Body of pancreas (tissue), 4 donors: ENCODE data around the gene TMEM203. TPM values are rescaled to one million over a fixed set of nuclear protein-coding genes. Genes with fewer than 3 reads are reported as not detected.

Experiments
- ATAC-seq: fragments of 150-250 bp; one replicate; pipeline ENCODE4 v1.9.1; 2016
- DNase-seq, 4 donors: peaks; one replicate each; pipeline ENCODE4 v3.0.0-alpha.2; 2019
- H3K27ac ChIP-seq, 4 donors: fragments of 200-600 bp; sonication (generic); 1 replicate in 3 of 4; 2 replicates in 1 of 4; pipeline versions ENCODE4 v1.5.1 to v1.6.1; 2016 to 2019; ENCODE audit warnings: mild to moderate bottlenecking in 1 of 4, mixed read lengths in 1 of 4, moderate library complexity in 1 of 4
- H3K27me3 ChIP-seq, 2 donors: fragments of 200-600 bp; sonication (generic); one replicate each; pipeline ENCODE4 v1.6.0; 2016; ENCODE audit warnings: mild to moderate bottlenecking in 1 of 2
- H3K36me3 ChIP-seq, 2 donors: fragments of 200-600 bp; sonication (generic); replicated peaks in 1 of 2; 2 replicates each; pipeline ENCODE4 v1.5.1; 2016; ENCODE audit warnings: low read depth in 2 of 2; ENCODE audit not compliant: insufficient read depth in 1 of 2
- H3K4me1 ChIP-seq: fragments of 200-600 bp; sonication (generic); one replicate; pipeline ENCODE4 v1.6.0; 2016
- H3K4me3 ChIP-seq, 2 donors: fragments of 200-600 bp; sonication (generic); 1 replicate in 1 of 2; 2 replicates in 1 of 2; pipeline ENCODE4 v1.5.1; 2016 to 2019
- H3K9me3 ChIP-seq, 3 donors: fragments of 200-600 bp; sonication (generic); 1 replicate in 2 of 3; 2 replicates in 1 of 3; pipeline ENCODE4 v1.5.1; 2016
- CTCF ChIP-seq, 7 experiments: fragments of 450-650 bp in 4 of 7; fragments of 200-600 bp in 3 of 7; sonication (generic) in 3 of 7; IDR thresholded peaks; one replicate each; pipeline ENCODE4 v1.5.1; 2016 to 2019; ENCODE audit warnings: antibody characterized with exemption in 7 of 7
- POLR2A ChIP-seq, 3 donors: fragments of 450-650 bp; IDR thresholded peaks; one replicate each; pipeline ENCODE4 v1.6.1; 2016; ENCODE audit warnings: antibody characterized with exemption in 3 of 3, mild to moderate bottlenecking in 2 of 3
- WGBS, 2 donors: methylation state at CpG; one replicate each; pipeline ENCODE4 v1.1.5; 2017; 5-methylcytosine and 5-hydroxymethylcytosine counted together
- intact Hi-C: fragments of 100-400 bp; cut with DNase I; formaldehyde crosslinking; loops from one replicate; pipeline ENCODE4 v1.15.1; 2023
- total RNA-seq, 2 donors: library from RNA; depleted of rRNA; stranded (reverse); fragments of >200 nt; gene quantifications; one replicate each; pipeline ENCODE4 v1.1.0, GENCODE V29; 2016

The TMEM203 gene
- total RNA-seq, 2 donors from 2014 or later = 11.9 to 18.1 TPM

- intact Hi-C loops = no loop called here
- no peak for ATAC-seq
- 59% methylated on average over 9 to 15 of the region's 15 CpGs for WGBS, 2 donors
- no peaks in the 10 kb centered on the region for H3K9me3 ChIP-seq
- H3K27ac ChIP-seq = no peak overlapping the region
- TF ChIP-seq CTCF (IDR thresholded peaks at IDR 0.05) = no peak
- no peaks in the 10 kb centered on the region for H3K27me3 ChIP-seq
- peak overlapping the region; percentile 79 to 90 for H3K4me3 ChIP-seq
- peaks cover 8 to 17% of the 10 kb centered on the region in 2 donors for H3K36me3 ChIP-seq
- peaks cover 61% of the 10 kb centered on the region for H3K4me1 ChIP-seq
- no peak for DNase-seq
Measured at GRCh38 chr9:137187386-137187785, 18.1 kb downstream of the TMEM203 start.

DNA sequence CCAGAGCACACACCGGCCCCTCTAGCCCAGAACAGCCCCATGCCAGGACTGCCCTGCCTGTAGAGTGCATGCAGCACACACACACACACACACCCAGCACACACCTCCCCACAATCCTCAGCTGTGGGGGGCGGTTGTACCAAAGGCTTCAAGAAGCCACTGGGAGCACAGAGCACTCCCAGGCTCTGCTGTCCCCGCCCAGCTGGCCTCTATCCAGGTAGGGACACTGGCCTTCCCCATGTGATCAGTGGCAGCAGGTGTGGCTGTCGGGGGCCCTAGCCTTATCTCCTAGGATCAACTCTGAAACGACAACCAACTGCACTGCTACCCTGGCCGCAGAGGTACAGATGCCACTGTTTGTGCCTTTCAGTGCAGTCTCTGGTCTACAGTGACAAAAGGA, 19.1 kb downstream of the TMEM203 start:
- no peak overlapping the region for H3K4me3 ChIP-seq
- WGBS, 2 donors = 43% methylated on average over 6 of the region's 6 CpGs; no CpG with 5 or more reads in 1 of the 2 donors
- no peak for TF ChIP-seq POLR2A (IDR thresholded peaks at IDR 0.05)
- DNase-seq = no peak
- peaks cover 51% of the 10 kb centered on the region for H3K4me1 ChIP-seq
- H3K9me3 ChIP-seq = no peaks in the 10 kb centered on the region
- intact Hi-C loops = no loop called here
- no peak for ATAC-seq
- H3K36me3 ChIP-seq = peaks cover 8 to 20% of the 10 kb centered on the region in 2 donors
- H3K27me3 ChIP-seq = no peaks in the 10 kb centered on the region
- no peak overlapping the region for H3K27ac ChIP-seq

GRCh38 chr9:137185921-137186320, 19.5 kb downstream of the TMEM203 start:
- DNase-seq = no peak
- TF ChIP-seq CTCF (IDR thresholded peaks at IDR 0.05) (no peak), POLR2A (IDR thresholded peaks at IDR 0.05) (no peak)
- Histone ChIP-seq H3K9me3 (no peaks in the 10 kb centered on the region), H3K27me3 (no peaks in the 10 kb centered on the region), H3K36me3 (peaks cover 10 to 23% of the 10 kb centered on the region in 2 donors), H3K4me1 (peaks cover 46% of the 10 kb centered on the region), H3K4me3 (no peak overlapping the region), H3K27ac (no peak overlapping the region)
- ATAC-seq = no peak
- WGBS, 2 donors = 89 to 92% methylated on average over 5 to 19 of the region's 19 CpGs
- intact Hi-C loops = no loop called here

GRCh38 chr9:137184881-137185660, 20.4 kb downstream of the TMEM203 start:
- no peak overlapping the region for H3K4me3 ChIP-seq
- H3K4me1 ChIP-seq = peaks cover 38% of the 10 kb centered on the region
- H3K27ac ChIP-seq = no peak overlapping the region
- DNase-seq (no peak), ATAC-seq (no peak)
- H3K27me3 ChIP-seq = no peaks in the 10 kb centered on the region
- 90 to 92% methylated on average over 27 to 48 of the region's 48 CpGs for WGBS, 2 donors
- intact Hi-C loops = loop anchor here (5.0 kb wide), 1 partner anchor 53 kb away; no protein-coding TSS in a partner anchor
- peaks cover 18 to 31% of the 10 kb centered on the region in 2 donors for H3K36me3 ChIP-seq
- no peaks in the 10 kb centered on the region for H3K9me3 ChIP-seq
- TF ChIP-seq CTCF (IDR thresholded peaks at IDR 0.05) = no peak
- no peak for TF ChIP-seq POLR2A (IDR thresholded peaks at IDR 0.05)

- DNase-seq (no peak), ATAC-seq (no peak)
- 87 to 92% methylated on average over 20 to 27 of the region's 27 CpGs for WGBS, 2 donors
- Histone ChIP-seq H3K4me1 (peaks cover 28% of the 10 kb centered on the region), H3K9me3 (no peaks in the 10 kb centered on the region), H3K27ac (no peak overlapping the region), H3K27me3 (no peaks in the 10 kb centered on the region), H3K36me3 (peaks cover 25 to 38% of the 10 kb centered on the region in 2 donors), H3K4me3 (no peak overlapping the region)
- intact Hi-C loops = loop anchor here (5.0 kb wide), 1 partner anchor 52 kb away; no protein-coding TSS in a partner anchor
- TF ChIP-seq POLR2A (IDR thresholded peaks at IDR 0.05) = no peak
- TF ChIP-seq CTCF (IDR thresholded peaks at IDR 0.05) = no peak
Measured at GRCh38 chr9:137183980-137184595, 21.4 kb downstream of the TMEM203 start.
